GM08714 (cell line): ENCODE measurements around the gene OR13C5.

ENCODE experiments used
- H3K4me3 ChIP-seq: fragments of 200-500 bp; sonication (Bioruptor generic); 2 replicates; pipeline ENCODE4 v1.5.1; 2014; ENCODE audit warnings: mild to moderate bottlenecking, low read length, inconsistent platforms
- ZNF274 ChIP-seq: IDR thresholded peaks from 2 replicates; pipeline ENCODE4 v1.6.1; 2012; ENCODE audit warnings: mild to moderate bottlenecking, low read depth, low read length

The OR13C5 gene

GRCh38 chr9:104575456-104575855, 23.8 kb downstream of the OR13C5 start:
- H3K4me3 ChIP-seq, result no peak overlapping the region
- no peak for TF ChIP-seq ZNF274

GRCh38 chr9:104572612-104573011, 26.6 kb downstream of the OR13C5 start:
- TF ChIP-seq ZNF274, result no peak
- H3K4me3 ChIP-seq, result no peak overlapping the region

- TF ChIP-seq ZNF274, result no peak
- H3K4me3 ChIP-seq, result no peak within 1 kb of the TSS
Measured at GRCh38 chr9:104568868-104569267, 30.3 kb downstream of the OR13C5 start, which contains the start of gene OR13C8. Gene OR13C8 (plus strand): TSS chr9:104569168. CDS start chr9:104569168, 0 bp downstream.

GRCh38 chr9:104564358-104564757, 34.9 kb downstream of the OR13C5 start:
- TF ChIP-seq ZNF274, result no peak
- no peak overlapping the region for H3K4me3 ChIP-seq

GRCh38 chr9:104556830-104557634, 42.2 kb downstream of the OR13C5 start:
- no peak for TF ChIP-seq ZNF274
- no peak overlapping the region for H3K4me3 ChIP-seq

- no peak for TF ChIP-seq ZNF274
- no peak overlapping the region for H3K4me3 ChIP-seq
Measured at GRCh38 chr9:104555521-104555920, 43.7 kb downstream of the OR13C5 start.

- no peak for TF ChIP-seq ZNF274
- H3K4me3 ChIP-seq, result no peak overlapping the region
Measured at GRCh38 chr9:104553261-104553660, 46.0 kb downstream of the OR13C5 start.
